HG02973 (cell line): ENCODE measurements around the gene KRTAP6-2.

Experiments used
- ATAC-seq: cut with Tn5 transposase; IDR thresholded peaks from one replicate; pipeline ENCODE4 v1.9.1; 2021; ENCODE audit warnings: moderate library complexity; ENCODE audit not compliant: unreplicated experiment

Gene KRTAP6-2, protein sequence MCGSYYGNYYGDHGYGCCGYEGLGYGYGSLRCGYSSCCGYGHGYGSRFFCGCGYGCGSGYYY

DNA sequence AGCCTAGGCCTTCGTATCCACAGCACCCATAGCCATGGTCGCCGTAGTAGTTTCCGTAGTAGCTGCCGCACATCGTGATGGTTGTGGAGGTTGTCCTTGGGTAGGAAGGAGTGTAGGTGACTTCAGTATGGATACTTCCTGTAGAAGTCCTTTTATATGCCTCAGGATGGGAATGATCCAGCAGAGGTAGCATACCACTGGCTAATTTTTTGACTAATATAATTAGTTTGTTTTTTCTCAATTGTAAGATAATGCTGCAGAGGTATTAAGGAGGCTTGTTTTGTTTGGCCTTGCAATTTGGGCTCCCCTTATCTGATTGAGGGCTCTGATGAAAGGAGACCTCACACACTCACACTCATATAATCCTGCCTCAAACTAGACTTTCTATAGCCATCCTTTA lies at the start of gene KRTAP6-2:
Gene KRTAP6-2 (minus strand): TSS at position 101 of the 400 bp plus-strand sequence. CDS start 28 bp downstream, at position 73.
- no peak for ATAC-seq

DNA sequence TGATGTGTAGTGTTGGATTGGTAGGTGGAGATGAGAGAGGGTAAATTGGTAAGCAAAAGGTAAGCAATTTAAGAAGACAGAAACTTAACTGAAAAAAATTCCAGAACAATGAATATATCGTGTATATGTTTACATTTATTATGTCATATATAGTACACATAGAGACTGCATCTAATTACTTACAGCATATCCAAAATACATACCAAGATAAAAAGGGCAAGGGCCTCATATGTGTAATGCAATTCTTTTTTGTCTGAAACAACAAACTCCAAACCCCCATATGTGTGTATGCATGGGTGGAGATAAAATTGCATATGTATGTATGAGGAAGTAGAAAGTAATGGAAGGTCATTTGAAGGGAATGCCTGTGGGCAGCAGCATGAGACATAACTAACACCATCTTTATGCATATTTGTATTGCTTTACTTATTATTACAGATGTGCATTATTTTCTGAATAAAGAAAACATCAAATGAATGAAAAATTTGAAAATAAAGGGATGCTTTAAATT lies 48.3 kb upstream of the KRTAP6-2 start:
- ATAC-seq: no peak

DNA sequence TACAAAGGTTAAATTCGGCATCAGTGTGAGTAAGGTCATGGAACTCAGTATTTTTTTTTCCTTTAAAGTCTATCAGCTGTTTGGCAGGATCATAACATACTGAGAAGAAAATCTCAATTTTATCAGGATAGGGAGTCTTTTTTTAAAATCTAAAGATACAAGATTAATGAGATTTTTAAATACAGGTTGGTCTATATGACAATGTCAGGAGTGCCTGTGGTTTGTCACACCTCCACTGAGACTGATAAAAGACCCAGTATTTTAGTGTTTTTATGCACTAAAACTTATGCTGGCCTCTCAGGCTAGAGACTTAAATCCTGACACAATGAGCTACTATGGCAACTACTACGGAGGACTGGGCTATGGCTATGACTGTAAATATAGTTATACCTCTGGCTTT lies 43.9 kb upstream of the KRTAP6-2 start, which contains the start of gene KRTAP20-3:
Gene KRTAP20-3 (plus strand): TSS at position 301 of the 400 bp plus-strand sequence.
- no peak for ATAC-seq

DNA sequence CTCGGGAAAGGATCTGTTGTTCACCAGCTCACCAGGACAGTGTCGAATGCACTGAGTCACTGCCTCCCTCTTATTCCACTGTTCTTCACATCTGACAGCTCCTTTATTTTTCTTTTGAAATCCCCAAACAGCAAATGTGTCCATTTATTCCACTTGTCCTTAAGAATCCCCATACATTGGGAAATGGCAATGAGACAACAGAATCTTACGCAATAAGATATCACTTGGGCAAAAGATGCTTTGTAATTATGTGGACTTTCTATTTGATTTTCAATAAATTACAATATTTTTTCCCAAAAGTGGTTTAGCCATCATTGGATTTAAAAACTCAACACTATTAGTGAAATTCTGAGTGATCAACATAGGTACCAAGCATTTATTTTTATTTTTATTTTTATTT lies 40.0 kb upstream of the KRTAP6-2 start:
- ATAC-seq: no peak

DNA sequence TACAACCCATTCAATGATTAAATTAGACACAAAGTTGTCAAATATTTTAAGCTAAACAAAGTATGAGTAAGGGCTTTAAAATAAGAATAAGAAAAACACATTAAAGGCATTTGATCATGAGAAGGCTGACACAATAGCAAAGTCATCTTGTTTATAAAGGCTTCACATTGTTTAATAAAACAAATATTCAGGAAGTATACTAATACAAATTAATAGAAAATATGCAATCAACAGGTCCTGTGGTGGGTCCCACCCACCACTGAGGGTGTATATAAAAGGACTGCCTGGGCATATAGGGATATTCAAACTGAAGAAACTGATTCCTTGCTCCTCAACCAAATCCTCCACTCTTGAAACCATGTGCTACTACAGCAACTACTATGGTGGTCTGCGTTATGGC lies 36.2 kb upstream of the KRTAP6-2 start, which contains the start of gene KRTAP20-2:
Gene KRTAP20-2 (plus strand): TSS at position 301 of the 400 bp plus-strand sequence. CDS start 58 bp downstream, at position 359.
- ATAC-seq: no peak

DNA sequence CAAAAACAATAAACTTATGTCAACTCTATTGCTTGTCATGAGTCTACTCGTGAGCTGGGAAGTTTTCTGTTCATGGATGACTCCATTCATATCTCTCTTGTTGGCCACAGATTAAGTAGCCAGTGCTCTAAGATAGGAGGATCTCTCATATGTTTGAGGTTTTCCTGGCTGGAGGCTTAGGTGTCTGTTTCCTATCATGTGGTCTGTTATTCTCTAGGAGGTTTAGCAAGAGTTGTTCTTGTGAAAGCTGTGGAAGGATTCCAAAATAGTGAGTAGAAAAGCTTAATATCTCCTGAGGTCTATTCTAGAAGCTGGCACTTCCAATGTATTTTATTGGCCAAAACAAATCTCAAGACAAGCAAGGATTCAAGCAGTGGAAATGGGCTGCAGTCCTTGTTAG lies 30.5 kb upstream of the KRTAP6-2 start:
- no peak for ATAC-seq

DNA sequence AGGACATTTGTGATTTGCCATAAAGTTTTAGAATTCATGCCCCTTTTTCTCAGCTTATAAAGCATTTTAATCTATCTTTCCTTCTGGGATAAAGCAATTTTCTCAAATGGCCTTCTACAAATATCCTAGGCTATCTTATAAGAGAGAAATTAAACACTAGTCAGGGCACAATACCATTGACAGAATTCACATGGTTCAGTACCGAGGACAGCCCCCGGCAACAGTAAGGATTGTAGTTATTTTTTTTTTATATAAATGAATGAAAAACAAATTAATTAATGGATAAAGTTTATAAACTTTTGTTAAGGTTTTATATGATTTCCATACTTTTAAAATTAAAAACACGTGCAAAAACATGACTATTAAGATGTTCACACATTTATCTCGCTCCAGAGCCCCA lies 29.4 kb upstream of the KRTAP6-2 start:
- ATAC-seq: no peak

DNA sequence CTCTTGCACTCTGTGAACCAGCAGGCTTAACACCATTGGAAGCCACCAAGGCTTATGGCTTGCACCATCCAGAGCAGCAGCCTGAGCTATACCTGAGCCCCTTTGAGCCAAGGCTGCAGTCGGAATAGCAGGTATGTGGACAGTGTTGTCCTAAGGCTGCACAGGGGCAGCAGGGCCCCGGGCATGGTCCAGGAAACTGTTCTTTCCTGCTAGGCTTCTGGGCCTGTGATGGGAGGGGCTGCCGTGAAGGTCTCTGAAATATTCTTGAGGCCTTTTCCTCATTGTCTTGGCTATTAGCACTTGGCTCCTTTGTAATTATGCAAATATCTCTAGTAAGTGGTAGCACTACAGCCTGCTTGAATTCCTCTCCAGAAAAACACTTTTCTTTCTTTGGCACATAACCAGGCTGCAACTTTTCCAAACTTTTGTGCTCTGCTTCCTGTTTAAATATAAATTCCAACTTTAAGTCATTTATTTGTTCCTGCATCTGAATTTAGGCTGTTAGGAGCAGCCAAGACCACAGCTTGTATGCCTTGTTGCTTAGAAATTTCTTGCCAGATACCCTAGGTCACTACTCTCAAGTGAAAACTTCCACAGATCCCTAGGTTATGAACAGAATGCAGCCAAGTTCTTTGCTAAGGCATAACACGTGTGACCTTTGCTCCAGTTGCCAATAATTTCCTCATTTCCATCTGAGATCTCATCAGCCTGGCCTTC lies 26.9 kb upstream of the KRTAP6-2 start:
- ATAC-seq: no peak

DNA sequence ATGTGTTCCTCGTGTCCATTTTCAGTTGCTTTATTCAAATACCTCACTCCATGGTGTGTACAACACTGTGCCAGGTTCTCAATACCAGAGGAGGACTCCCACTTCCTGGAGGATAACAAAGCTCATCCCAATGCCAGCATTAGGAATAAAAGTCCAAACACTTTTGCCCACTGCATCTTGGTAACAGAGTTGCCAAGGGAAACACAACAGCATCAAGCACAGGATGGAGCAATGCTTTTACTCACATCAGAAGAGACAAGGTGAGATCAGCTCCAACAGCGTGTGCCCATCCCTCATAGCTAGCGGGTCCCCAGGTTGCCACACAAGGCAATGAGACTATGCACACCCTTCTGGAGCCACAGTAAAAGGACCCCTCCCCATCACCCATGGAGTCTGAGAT lies 24.7 kb upstream of the KRTAP6-2 start:
- no peak for ATAC-seq

DNA sequence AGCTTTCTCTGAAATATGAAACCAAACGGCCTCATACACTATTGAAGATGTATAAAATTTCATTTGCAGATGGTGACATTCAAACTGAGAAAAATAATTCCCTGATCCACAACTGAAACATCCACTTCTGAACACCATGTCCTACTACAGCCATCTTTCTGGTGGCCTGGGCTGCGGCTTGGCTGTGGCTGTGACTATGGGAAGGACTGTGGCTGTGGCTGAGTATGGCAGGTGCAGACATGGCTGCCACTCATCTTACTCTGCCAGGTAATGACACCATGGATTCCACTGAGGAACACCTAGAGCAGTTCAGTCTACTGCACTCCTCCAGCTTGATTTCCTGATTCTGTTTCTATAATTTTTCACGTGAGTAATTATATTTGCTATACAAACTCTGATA lies 21.8 kb upstream of the KRTAP6-2 start, which contains the start of gene KRTAP20-4:
Gene KRTAP20-4 (plus strand): TSS at position 106 of the 400 bp plus-strand sequence.
- no peak for ATAC-seq

DNA sequence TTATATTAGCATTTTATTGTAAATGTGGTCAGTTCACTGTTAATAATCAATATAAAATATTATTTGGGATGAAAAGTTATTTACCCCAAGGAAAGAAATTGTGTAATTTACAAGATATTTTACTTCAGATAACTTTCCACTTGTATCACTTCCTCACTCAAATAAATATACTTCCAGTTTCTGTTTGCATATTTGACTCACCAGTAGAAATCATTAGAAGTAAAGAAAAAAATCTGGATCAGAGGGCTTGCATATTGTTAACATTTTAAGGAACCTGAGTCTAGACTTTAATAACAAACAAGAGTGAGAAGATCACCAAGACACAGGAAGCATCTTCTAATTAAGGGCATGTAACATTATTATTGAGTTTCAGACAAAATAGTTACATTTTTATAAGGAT lies 21.4 kb upstream of the KRTAP6-2 start:
- no peak for ATAC-seq

DNA sequence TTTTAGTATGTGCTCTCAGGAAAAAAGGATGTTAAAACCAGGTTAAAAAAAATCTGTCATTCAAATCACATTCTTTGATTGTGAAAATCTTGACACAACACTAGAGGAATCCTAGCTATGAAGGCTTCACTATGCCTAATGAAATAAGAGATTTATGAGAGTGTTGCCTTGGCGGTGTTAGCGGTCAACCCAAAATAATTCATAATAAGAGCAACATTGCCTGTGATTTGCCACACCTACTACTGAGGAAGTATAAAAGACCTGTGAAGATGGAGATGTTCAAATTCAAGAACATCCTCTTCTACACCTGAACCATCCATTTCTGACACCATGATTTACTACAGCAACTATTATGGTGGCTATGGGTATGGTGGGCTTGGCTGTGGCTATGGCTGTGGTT lies 17.4 kb upstream of the KRTAP6-2 start, which contains the start of gene KRTAP20-1:
Gene KRTAP20-1 (plus strand): TSS at position 301 of the 400 bp plus-strand sequence. CDS start 30 bp downstream, at position 331.
- no peak for ATAC-seq

DNA sequence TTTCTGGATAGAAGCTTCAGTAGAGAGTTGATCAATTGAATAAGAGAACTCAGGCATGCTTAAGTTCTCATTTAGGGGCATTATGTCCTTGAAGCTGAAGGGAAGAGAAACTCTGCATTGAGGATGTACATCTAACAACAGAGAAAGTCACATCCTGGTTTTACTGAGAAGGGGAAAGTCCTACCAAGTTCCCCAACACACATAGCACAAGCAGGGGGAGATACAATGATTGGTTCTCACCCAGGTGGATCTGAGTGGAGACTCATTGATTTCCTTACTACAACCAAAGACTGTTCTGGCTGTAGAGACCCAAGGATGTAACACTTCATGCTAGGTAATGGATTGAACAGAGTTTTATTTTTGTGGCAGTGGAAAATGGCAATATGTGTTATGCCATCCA lies 16.5 kb upstream of the KRTAP6-2 start:
- ATAC-seq: no peak

DNA sequence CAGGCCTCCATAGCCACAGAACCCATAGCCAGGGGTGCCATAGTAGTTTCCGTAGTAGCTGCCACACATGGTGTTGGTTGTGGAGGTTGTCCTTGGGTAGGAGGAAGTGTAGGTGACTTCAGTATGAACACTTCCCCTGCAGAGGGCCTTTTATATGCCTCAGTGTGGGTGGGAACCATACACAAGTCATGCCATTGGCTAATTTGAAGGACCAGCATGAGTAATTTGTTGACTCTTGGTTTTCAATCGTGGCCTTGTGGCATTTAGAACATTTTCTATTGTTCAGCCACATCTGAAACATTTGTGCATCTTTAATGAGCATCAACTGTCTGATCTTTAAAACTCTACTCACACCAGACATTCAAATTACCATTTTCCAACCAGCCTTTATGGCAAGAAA lies 15.1 kb upstream of the KRTAP6-2 start, which contains the start of gene KRTAP6-1:
Gene KRTAP6-1 (minus strand): TSS at position 95 of the 400 bp plus-strand sequence. CDS start 26 bp downstream, at position 69.
- no peak for ATAC-seq

DNA sequence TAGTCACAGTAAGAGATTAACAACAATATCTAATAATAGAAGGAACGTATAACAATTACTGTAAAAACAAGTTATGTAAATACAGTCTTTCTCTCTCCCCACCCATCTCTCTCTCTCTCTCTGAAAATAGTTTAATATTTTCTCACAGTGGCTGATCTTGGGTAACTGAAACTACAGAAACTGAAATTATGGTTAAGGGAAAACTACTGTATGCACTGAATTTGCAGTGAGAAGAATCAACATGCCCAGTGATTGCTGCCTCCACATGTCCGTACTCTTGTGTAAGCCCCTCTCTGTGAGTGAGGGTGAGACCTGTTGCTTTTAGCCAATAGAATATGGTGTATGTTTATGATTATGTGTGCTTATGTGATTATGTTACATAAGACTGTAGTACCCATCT lies 13.4 kb upstream of the KRTAP6-2 start:
- ATAC-seq: no peak

DNA sequence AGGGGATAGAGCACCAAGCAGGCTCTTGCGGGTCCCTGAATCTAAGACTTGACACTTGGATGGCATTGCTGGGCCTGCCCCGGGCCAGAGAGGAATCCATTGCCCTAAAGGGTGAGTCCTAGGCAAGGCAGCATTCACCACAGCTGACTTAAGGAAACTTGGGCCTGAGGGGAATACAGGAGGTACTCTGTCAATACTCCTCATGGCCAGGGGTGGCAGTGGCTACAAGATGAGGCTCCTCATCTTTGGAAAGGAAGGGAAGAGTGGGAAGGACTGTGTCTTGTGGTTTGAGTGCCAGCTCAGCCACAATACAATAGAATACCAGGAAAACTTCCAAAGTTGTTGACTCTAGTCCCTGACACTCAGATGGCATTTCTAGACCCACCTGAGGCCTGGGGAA lies 7.3 kb upstream of the KRTAP6-2 start:
- ATAC-seq: no peak

DNA sequence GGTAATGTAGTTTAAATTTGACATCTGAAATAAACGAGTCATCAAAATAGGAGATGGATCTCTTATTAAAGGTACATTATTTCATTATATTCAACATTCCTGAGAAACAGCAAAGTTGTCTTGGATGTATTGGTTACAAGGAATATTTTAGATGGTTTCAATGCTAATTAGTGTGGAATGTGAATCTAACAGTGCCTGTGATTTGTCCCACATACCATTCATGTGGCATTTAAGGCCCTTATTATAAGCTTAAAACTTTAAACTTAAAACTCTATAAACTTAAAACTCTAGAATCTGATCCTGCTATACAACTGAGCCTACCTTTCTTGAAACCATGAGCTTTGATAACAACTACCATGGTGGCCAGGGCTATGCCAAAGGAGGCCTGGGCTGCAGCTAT lies 2.1 kb upstream of the KRTAP6-2 start, which contains the start of gene KRTAP22-1:
Gene KRTAP22-1 (plus strand): TSS at position 301 of the 400 bp plus-strand sequence.
- ATAC-seq: no peak

DNA sequence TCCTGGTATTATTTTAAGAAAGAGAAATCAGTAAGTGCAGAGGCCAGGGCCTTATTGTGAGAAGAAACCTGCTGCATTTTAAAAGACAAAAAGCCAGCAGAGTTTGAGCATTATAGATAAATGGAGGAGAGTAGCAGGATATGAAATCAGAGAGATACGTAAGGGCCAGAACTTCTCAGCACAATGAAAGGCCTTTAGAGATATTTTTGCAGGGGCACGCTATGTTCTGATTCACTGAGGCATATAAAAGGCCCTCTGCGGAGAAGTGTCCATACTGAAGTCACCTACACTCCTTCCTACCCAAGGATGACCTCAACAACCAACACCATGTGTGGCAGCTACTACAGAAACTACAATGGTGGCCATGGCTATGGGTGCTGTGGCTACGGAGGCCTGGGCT lies 6.6 kb downstream of the KRTAP6-2 start, which contains the start of gene KRTAP6-3:
Gene KRTAP6-3 (plus strand): TSS at position 301 of the 400 bp plus-strand sequence. CDS start 6 bp downstream, at position 307.
- ATAC-seq: no peak

DNA sequence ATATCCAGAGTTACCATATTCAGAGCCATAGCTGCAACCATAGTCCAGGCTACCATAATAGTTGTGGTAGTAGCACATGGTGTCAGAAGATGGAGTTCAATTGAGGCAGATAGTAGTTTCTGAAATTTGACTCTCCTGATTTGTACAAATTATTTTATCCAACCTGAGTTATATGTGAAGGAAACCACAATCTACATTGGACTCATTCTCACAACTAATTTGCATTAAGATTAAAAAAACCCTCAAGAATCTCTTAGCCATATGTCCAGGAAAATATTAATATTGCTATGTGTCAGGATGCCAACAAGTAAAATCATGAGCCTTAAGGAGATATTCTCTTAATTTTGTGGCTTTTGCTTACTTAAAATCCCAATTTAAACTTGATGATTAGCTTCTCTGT lies 8.4 kb downstream of the KRTAP6-2 start, which contains the start of gene KRTAP22-2:
Gene KRTAP22-2 (minus strand): TSS at position 101 of the 400 bp plus-strand sequence.
- ATAC-seq: no peak

DNA sequence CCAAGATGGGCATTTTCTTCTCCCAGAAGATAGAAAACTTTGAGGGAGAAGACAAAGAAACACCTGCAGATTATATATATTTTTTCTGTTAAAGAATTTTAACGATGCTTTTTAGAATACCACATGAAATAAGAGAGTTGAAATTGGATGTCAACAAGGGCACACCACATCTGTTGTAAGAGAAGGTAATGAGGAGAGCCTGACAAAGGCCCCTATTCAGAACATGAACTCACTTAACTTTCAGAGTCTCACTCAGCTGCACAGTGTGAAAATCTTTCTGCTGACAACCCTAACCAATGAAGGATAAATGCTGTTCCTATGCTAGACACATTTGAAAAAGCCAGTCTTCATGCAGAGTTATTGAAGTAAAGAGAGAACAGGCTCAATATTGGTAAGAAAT lies 15.8 kb downstream of the KRTAP6-2 start:
- ATAC-seq: no peak

DNA sequence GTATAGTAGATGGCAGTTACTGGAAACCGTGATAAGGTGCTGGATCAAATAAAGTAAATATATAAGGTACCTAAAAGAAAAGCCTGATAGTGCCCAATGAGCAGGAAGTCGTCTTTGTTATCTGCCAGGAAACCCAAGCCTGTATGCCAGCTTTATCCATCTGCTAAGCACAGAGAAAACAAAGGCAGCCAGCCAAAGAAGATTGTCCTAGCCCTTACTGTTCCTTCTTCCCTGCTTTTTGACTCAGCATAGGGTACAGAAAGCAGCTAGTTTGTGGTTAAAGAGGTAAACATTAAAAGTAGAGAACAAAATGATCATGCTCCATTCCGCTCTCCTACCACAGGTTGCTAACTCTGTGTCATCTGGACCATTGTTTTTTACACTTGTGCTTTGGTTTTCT lies 18.6 kb downstream of the KRTAP6-2 start:
- no peak for ATAC-seq

DNA sequence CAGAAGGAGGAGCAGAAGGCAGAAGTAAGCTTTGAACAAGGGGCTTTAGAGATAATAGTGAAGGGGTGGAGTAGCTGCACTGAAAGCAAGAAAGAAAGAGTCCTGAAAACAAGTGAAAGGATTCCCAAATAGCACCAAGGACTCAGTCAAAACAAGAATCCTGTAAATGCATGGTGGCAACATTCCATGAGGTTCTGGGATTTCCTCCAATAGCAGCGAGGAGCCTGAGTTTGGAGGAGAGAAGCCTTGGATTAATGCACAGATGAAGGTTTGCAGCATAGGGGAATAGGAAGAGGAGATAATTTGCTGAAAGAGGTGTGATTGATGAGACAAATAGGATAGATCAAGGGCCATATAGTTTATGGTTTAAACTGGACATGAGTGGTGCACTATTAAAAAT lies 19.4 kb downstream of the KRTAP6-2 start:
- no peak for ATAC-seq
